Heart right ventricle (tissue), 16 donors: ENCODE measurements around the gene MOB3B. TPM values are rescaled to one million over a fixed set of nuclear protein-coding genes. Genes with fewer than 3 reads are reported as not detected.

ENCODE experiments used
- ATAC-seq, 8 donors: fragments of 200-7000 bp; cut with Tn5 transposase; one replicate each; pipeline ENCODE4 v1.9.1; 2020; ENCODE audit warnings: mild to moderate bottlenecking in 8 of 8, moderate library complexity in 8 of 8, moderate number of reproducible peaks in 1 of 8
- DNase-seq, 2 donors: peaks; one replicate each; pipeline ENCODE4 v3.0.0-alpha.2; 2020
- H3K27ac ChIP-seq, 10 donors: fragments of 200-600 bp; sonication (generic) in 2 of 10; one replicate each; pipeline versions ENCODE4 v1.5.0 to v1.8.0; 2020 to 2022; ENCODE audit warnings: mild to moderate bottlenecking in 3 of 10
- H3K27me3 ChIP-seq, 7 donors: fragments of 200-600 bp; one replicate each; pipeline ENCODE4 v1.8.0; 2021 to 2022; ENCODE audit warnings: mild to moderate bottlenecking in 2 of 7
- H3K36me3 ChIP-seq, 9 donors: fragments of 200-600 bp; sonication (generic) in 1 of 9; one replicate each; pipeline versions ENCODE4 v1.5.0 to v1.8.0; 2020 to 2022; ENCODE audit warnings: mild to moderate bottlenecking in 2 of 9
- H3K4me1 ChIP-seq, 9 donors: fragments of 200-600 bp; sonication (generic) in 1 of 9; one replicate each; pipeline versions ENCODE4 v1.5.0 to v1.8.0; 2020 to 2022; ENCODE audit warnings: mild to moderate bottlenecking in 4 of 9
- H3K4me3 ChIP-seq, 10 donors: fragments of 200-600 bp; sonication (generic) in 2 of 10; one replicate each; pipeline versions ENCODE4 v1.5.0 to v1.8.0; 2020 to 2022; ENCODE audit warnings: mild to moderate bottlenecking in 7 of 10, moderate library complexity in 2 of 10
- H3K9me3 ChIP-seq, 11 donors: fragments of 200-600 bp in 10 of 11; sonication (generic) in 2 of 11; one replicate each; pipeline versions ENCODE4 v1.5.0 to v1.8.0; 2013 to 2022; ENCODE audit warnings: mild to moderate bottlenecking in 2 of 11, control low read depth in 1 of 11, moderate library complexity in 1 of 11
- WGBS, 2 donors: extraction: QIAGEN DNeasy Blood & Tissue Kit; methylation state at CpG; one replicate each; pipeline ENCODE4 v1.1.7; 2013; ENCODE audit warnings: inconsistent platforms in 1 of 2; 5-methylcytosine and 5-hydroxymethylcytosine counted together
- intact Hi-C, 10 donors: fragments of 100-400 bp; cut with DNase I; formaldehyde crosslinking; loops; one replicate each; pipeline versions ENCODE4 v1.11.1 to v1.14.2; 2022
- polyA plus RNA-seq, 2 donors: library from polyadenylated mRNA; stranded (reverse); fragments of 200-250 nt; gene quantifications; one replicate each; pipeline ENCODE4 v1.2.3, GENCODE V29; 2013
- total RNA-seq, 10 donors: library from RNA; stranded (reverse); fragmentation: NEBNext Ultra II Directional in 3 of 10; extraction: Animal tissue kit (Norgen Biotek cat#: 25700) in 3 of 10; gene quantifications; one replicate each; pipeline versions ENCODE4 v1.2.1 to v1.2.4, GENCODE V29; 2021 to 2023
- TF ChIP-seq, protein P1 (sequence below), 9 donors: fragments of 200-600 bp; sonication (generic) in 2 of 9; IDR thresholded peaks; one replicate each; pipeline versions ENCODE4 v1.5.0 to v1.8.0; 2021 to 2022; ENCODE audit warnings: antibody characterized with exemption in 9 of 9, mild to moderate bottlenecking in 5 of 9, moderate library complexity in 1 of 9
- donor health status: Arrhythmogenic right ventricular cardiomyopathy.
- donor health status: ischemic (EF 13 %, LVEDD 7.1; RV severe dilation, severe dysfunction).
- donor health status: healthy with polysubstance abuse.
- donor health status: DM: no; HTN: yes; CAD: no.
- donor health status: DM: no; HTN: no; CAD: no.
- donor health status: ischemic (EF 25% LVEDD 6.9; RV normal size, moderate dysfunction).
- donor health status: ischemic (EF 25% LVEDD 5.7; RV mildly dilated, moderate dysfunction).
- donor health status: healthy.
- donor health status: DM: yes; HTN: yes; CAD: no.
- donor health status: Ischemic cardiomyopathy.
- donor health status: ischemic (EF 35%, LVEDD 5.7; RV mildly dilated, moderate dysfunction).
- donor health status: nonischemic (EF 11% LVEDD 7.7; RV severe dilation, severe dysfunction).
- donor health status: DM: yes; HTN: yes; CAD: no.
- donor health status: PGD.
- donor health status: ischemic (EF 29% LVEDD 5.4; RV normal size, mild dysfunction).
- donor health status: nonischemic (EF 23%, LVEDD 6.1; RV moderate dilation, normal function).

Gene MOB3B
- total and polyA plus RNA-seq, 12 donors, result 0.39 to 2.3 (median 1.3) TPM

DNA sequence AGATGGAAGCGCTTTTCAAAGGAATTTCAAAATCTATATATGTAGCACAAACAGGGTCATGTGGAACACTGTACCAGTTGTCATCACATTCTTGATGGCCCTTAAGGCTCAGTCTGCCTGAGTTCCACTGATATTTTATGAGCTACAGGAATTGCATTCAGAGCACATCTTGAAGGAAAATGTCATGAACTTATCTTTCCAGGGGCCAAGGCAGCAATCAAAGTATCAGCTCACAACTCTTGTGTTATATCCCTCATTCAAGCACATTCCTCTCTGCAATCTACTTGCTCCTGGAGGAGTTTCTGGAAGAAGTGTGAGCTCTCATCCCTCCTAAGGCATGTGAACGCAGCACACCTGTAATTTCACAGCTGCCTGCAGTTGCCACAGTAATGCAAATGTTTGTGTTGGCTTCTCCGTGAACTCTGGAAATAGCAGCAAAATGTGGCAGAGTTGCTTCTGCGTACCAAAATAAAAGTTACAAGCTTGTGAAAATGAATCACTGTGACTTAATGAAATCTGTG lies 143.0 kb downstream of the MOB3B start:
- Histone ChIP-seq H3K36me3 (no peaks in the 10 kb centered on the region), H3K9me3 (no peaks in the 10 kb centered on the region), H3K27ac (no peak overlapping the region), H3K27me3 (no peaks in the 10 kb centered on the region), H3K4me1 (peaks cover 0 to 5% (median 0%) of the 10 kb centered on the region in 9 donors), H3K4me3 (no peak overlapping the region)
- TF ChIP-seq, protein P1, sequence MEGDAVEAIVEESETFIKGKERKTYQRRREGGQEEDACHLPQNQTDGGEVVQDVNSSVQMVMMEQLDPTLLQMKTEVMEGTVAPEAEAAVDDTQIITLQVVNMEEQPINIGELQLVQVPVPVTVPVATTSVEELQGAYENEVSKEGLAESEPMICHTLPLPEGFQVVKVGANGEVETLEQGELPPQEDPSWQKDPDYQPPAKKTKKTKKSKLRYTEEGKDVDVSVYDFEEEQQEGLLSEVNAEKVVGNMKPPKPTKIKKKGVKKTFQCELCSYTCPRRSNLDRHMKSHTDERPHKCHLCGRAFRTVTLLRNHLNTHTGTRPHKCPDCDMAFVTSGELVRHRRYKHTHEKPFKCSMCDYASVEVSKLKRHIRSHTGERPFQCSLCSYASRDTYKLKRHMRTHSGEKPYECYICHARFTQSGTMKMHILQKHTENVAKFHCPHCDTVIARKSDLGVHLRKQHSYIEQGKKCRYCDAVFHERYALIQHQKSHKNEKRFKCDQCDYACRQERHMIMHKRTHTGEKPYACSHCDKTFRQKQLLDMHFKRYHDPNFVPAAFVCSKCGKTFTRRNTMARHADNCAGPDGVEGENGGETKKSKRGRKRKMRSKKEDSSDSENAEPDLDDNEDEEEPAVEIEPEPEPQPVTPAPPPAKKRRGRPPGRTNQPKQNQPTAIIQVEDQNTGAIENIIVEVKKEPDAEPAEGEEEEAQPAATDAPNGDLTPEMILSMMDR (IDR thresholded peaks at IDR 0.05), result no peak
- WGBS, 2 donors, result 81 to 84% methylated on average over 4 of the region's 4 CpGs
- intact Hi-C loops, result no loop called here
- no peak for ATAC-seq
- no peak for DNase-seq

DNA sequence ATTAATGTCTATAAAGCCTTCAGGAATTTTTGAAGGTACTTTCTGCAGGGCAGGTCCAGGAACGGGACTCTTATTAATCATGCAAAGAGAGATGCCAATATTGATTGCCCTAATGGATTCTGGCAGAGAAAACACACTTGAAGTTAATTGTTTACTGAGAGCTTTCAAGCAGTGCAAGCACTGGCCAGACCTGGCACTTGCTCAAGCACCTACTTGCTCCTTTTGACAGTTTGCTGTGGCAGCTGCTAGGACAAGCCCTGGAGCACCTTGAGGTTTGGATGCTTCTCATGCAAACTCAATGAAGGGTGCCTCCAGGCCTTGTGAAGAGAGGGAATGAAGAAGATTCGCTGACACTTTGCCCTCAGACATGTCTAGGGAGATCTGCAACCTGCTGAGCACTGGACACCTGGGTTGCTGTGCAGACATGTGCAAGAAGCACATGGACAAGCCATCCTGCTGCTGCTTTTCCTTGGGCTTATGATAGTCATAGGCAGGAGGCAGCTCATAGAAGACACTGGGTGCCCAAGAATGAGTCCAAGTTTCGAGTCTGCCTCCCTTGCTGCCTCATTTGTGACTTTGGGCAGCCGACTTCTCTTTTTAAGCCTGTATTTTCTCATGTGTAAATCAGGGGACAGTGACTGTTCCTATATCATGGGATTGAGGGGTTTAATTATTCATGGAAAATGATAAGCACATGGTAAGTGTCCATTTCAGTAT lies 143.8 kb downstream of the MOB3B start:
- H3K4me3 ChIP-seq, result no peak overlapping the region
- intact Hi-C loops, result no loop called here
- H3K4me1 ChIP-seq, result peaks cover 0 to 5% (median 0%) of the 10 kb centered on the region in 9 donors
- H3K9me3 ChIP-seq, result no peaks in the 10 kb centered on the region
- TF ChIP-seq, protein P1 (IDR thresholded peaks at IDR 0.05), result no peak
- no peak for DNase-seq
- H3K27ac ChIP-seq, result no peak overlapping the region
- ATAC-seq, result no peak
- H3K27me3 ChIP-seq, result no peaks in the 10 kb centered on the region
- no peaks in the 10 kb centered on the region for H3K36me3 ChIP-seq
- 74 to 83% methylated on average over 4 of the region's 4 CpGs for WGBS, 2 donors

DNA sequence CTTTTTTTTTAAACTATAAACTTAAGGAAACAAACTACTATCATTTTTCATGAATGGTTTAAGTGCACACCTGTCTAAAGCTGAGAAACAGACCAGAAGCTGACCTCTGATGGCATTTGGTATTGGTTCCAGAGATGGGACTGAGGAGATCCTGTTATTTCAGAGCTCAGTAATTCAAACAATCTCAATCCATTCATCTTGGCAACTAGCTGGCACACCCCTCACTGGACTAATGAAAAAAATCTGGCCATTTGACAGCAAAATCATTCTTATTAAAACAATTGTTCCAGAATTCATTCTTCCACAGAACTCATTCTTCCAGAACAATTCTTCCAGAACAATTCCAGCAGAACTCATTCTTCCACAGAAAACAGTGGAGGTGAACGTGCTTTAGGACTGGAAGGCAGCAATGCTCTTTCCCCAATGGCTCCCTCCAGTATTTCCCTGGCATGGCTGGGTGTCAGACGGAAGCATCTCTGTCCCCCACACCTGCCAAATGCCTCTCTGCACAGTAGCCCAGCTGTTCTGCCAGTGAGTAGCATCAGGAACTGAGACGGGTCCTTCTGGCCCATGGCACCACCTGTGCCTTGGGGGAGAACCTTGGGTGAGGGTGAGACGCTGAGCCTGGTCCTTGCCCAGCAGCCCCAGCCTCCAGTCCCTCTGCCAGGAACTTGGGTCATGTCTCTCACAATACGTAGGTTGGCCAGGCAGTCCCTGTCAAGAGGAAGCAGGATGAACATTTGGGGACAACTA lies 145.2 kb downstream of the MOB3B start:
- TF ChIP-seq, protein P1 (IDR thresholded peaks at IDR 0.05), result no peak
- Histone ChIP-seq H3K27ac (no peak overlapping the region), H3K36me3 (no peaks in the 10 kb centered on the region), H3K9me3 (no peaks in the 10 kb centered on the region), H3K4me3 (no peak overlapping the region), H3K27me3 (no peaks in the 10 kb centered on the region), H3K4me1 (peaks cover 0 to 4% (median 0%) of the 10 kb centered on the region in 9 donors)
- intact Hi-C loops, result no loop called here
- ATAC-seq, result no peak
- DNase-seq, result no peak
- WGBS, 2 donors, result 88 to 92% methylated on average over 5 of the region's 5 CpGs

- Histone ChIP-seq H3K9me3 (no peaks in the 10 kb centered on the region), H3K4me1 (no peaks in the 10 kb centered on the region), H3K27me3 (no peaks in the 10 kb centered on the region), H3K27ac (no peak overlapping the region), H3K4me3 (no peak overlapping the region), H3K36me3 (no peaks in the 10 kb centered on the region)
- no peak for DNase-seq
- TF ChIP-seq, protein P1 (IDR thresholded peaks at IDR 0.05), result no peak
- no peak for ATAC-seq
- intact Hi-C loops, result no loop called here
- WGBS, 2 donors, result 91 to 93% methylated on average over 1 of the region's 1 CpG
Measured at GRCh38 chr9:27383524-27383923, 146.1 kb downstream of the MOB3B start.
